Stimulated activated CD4-positive, alpha-beta T cell treated with anti-CD3 and anti-CD28 coated beads, TNF-alpha, amount 100 ng/mL, for 4 hours (primary cell): Measurements from ENCODE around the gene USP22.

Experiments used
- DNase-seq, 3 experiments: peaks; one replicate each; pipeline ENCODE4 v3.0.0-alpha.2; 2020; ENCODE audit warnings: low read depth in 3 of 3

The USP22 gene

GRCh38 chr17:21001111-21001812 is 41.5 kb downstream of the USP22 start:
- DNase-seq, result no peak

DNA sequence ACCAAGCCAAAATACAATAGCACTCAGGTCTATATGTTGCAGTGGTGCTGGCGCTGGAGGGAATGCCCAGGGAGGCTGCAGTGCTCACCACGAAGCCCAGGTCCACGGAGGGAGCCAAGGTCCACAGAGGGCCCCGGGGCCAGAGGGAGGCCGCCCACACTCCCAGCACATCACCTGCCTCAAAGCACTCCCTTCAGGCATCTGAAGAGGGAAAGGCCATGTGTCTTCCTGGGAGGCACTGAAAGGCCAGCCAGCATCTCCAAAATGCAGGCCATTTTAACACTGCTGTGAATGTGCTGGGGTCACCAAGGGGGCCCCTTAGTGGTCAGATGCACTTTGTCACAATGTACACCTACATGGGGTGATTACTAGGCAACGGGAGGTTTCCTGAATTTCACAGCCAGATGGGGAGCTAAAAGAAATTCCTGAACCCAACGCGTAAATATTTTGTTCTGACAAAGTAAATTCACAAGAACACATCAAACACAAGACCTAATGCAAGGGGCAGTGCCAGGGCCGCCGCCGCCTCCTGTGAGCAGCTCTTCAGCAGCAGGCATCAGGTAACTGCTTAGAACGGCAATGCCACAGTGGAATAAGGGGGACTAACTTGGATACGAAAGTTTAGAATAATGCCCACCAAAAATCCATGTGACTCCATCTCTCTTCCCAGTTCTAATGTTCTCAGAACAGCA is 42.8 kb downstream of the USP22 start:
- DNase-seq, result no peak

GRCh38 chr17:20999044-20999573 is 43.7 kb downstream of the USP22 start:
- no peak for DNase-seq

- no peak for DNase-seq
Measured at GRCh38 chr17:20998571-20999043, 44.2 kb downstream of the USP22 start.

DNA sequence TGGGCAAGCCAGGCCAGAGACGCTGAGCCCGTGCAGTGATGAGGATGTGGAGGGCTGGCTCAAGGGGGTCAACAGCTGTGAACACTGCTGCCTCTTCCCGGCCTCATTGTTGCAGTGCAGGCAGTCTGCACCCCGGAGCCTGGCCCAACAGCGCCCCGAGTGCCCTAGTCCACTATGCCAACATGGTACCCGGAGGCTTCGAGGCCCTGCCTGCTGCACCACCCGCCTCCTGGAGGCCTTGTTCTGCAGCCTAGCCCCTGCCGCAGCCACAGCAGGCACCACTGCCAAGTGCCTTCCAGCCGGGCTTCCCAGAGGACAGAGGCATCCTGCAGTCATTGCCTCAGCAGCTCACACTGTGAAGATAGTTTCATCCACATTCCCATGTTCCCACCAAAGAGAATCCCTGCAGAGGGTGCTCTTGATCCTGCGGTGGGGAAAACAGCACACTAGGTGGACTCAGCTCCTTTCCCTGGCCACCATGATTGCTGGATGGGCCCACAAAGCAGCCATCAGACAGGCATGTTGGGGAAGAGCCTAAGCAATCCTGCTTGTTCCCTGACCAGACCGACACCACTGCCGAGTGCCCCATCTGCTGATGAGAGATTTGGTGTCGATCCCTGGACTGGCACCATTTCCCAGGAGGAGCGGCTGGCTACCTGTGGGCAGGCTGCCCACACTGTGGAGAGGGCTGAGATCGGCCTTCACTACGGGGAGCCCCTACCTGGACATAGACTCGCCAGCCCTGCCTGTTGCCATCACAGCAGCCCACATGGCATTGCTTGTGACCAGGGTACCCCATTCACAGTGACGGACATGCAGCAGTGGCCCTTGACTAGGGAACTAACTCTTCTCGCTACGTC is 44.9 kb downstream of the USP22 start:
- DNase-seq, result no peak

- no peak for DNase-seq
Measured at GRCh38 chr17:20996724-20997615, 45.8 kb downstream of the USP22 start.

DNA sequence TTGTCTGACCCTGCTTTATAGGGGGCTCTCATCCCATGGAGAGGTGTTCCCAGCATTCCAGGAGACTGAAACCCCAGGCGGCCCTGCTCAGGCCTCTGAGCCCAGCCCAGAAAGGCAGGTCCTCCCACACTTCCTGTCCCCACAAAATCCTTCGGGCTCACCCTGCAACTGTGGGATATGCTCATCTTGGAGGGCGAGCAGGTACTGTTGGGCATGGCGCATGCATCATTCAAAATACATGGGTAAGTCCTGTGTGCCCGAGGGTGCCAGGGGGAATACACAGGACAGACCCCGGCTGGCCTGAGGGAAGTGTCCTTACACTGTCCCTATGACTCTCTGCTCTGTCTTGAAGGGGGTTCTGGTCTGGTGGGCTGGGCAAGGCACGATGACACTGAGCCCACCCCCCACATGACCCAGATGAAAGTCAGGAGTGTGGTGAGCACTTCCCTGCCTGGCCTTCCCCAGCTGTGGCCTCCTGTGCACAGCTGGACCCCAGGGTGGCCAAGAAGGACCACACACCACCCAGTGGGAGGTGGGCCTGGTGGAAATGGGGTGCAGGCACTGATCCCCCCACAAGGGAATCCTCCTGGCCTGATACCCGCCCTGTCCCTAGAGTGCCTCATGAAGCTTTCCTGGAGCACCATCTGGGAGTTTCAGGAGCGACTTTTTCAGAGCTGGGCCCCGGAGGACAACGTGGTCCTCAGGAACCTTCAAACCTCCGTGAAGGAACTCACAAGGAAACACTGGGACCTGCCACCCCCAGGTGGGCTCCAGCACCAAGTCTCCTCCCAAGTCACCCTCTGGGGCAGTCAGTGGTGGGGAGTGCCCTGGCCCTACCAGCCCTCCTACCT is 46.7 kb downstream of the USP22 start:
- DNase-seq, result no peak

DNA sequence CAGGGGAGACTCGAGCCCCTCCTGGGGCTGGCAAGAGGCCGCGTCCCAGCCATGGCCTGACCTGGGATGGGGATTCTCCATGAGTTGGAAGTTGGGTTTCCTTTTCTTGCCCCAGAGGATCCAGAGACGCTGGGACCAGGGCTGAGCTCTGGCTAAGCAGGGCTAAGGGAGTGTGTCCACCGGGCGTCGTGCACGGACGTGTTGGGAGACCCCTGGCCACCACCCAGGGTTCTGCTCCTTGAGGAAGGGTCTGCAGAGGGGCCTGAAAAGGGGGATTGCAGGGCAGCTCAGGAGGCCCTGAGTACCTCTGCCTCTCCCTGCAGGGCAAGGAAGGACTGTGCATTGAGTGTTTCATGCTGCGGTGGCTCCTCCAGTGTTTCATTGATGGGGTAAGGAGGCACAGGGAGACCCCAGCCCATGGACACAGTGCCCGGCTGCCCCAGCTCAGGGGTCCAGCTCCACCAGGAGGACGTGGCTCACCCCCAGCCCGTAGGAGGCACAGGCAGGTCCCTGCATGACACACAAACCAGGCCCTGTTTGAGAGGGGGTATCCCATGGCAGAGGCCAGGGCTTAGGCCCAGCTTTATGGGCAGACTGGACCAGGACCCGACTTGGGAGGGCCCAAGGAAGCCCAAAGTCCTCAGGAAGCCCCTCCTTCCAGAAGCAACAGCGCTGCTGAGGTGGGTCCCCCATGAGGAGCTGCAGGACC is 47.5 kb downstream of the USP22 start:
- no peak for DNase-seq

DNA sequence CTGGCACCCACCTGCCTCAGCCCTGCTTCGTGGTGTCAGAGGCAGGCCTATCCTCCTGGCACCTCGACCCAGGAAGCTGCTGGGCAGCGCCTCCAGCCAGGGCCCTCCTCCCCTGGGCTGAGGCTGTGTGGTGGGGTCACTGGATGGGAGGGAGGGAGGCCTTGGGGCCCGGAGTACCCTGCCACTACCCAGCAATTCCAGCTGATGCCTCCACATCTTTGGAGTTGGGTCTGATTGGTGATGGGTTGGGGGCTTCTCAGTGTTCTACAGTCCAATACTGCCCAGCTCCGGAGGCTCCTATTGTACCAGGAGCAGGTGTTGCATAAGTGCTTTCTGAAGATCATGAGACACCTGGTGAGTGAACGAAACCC is 48.0 kb downstream of the USP22 start:
- DNase-seq, result no peak

- DNase-seq, result no peak
Measured at GRCh38 chr17:20993863-20994778, 48.7 kb downstream of the USP22 start.

DNA sequence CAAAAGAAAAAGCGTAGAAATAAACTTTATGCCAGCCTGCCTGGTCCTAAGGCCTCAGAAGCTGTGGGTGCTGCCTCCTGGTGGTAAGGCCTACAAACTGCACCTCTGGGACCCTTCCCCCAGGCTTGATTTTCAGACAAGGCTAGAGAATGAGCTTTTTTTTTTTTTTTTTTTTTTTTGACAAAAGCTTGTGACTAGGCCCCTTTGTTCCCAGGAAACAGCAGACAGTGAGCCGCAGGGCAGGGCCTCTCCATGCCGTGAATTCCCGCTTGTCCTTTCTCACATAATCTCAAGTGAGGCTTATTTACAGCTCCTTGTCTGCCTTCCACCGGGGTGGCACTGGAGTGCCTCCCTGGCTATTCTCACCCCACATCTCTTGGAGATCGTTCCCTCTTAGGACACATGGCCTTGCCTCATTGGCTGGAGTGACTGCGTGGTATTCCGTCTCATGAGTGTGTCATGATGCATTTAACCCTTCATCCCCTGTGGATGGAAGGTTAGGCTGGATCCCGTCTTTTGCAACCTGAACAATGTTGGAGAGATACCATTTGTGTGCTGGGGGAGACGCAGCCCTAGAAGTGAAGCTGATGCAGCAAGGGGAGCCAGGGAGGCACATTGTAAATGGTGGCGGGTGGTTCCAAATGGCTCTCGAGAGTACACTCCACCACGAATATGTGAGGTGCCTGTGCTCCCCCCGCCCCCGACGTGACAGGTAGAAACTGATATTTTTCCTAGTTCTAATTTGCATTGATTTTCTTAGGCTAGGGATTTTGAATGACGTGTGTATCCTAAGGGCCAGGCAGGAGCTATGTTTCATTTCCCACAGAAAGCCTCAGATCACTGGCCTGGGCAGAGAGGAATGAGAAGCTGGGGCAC is 49.6 kb downstream of the USP22 start:
- DNase-seq, result peak; percentile 22 to 36 (median 35)

DNA sequence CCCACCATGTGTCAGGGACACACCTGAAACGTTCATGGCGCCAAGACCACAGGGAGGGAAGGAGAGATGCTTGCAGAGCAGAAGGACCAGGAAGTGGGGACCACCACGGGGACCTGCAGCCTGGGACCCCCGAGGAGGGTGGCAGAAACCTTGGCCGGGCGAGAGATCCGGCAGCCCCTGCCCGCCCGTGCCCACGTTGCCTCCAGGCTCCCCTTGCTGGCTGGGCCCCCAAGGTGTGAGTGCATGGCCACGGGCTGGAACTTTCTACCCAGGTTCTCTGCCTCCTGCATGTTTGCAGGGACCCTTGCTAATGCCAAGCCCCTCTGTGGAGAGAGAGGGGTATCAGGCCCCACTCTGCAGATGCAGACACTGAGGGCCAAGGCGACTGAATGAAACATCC is 50.4 kb downstream of the USP22 start:
- DNase-seq, result no peak

DNA sequence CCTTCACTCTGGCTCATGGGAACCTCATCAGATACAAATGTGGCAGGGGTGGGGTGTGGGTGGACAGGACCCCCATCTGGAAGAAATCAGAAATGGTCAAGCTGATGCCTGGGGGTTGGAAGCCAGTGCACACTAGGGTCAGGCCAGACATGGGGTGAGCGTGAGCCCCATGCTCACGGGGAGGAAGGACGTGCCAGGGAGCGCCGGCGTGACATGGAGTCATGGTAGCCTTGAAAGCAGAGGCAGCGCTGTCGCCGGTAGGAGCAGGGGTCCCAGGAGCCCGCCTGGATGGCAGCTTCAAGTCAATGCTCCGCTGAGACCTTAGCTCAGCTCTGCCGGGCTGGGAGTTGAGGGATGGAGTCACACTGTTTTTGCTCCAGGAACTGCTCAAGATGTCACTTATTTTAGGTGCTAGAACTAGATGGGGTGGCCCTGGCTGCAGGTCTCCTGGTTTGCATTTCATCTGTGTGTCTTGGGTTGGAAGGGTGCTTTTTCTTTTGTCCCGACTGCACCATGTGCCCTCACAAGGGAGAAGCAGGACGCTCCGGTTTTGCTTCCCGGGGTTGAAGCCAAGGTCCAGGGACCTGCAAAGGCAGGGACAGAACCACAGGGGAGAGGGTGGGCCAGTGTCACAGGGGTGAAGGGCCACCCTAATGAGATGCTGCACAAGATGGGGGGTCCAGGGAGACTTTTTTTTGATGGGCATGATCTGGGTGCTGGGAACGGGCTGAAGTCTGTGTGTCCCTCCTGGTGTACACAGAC is 51.4 kb downstream of the USP22 start:
- DNase-seq, result no peak

DNA sequence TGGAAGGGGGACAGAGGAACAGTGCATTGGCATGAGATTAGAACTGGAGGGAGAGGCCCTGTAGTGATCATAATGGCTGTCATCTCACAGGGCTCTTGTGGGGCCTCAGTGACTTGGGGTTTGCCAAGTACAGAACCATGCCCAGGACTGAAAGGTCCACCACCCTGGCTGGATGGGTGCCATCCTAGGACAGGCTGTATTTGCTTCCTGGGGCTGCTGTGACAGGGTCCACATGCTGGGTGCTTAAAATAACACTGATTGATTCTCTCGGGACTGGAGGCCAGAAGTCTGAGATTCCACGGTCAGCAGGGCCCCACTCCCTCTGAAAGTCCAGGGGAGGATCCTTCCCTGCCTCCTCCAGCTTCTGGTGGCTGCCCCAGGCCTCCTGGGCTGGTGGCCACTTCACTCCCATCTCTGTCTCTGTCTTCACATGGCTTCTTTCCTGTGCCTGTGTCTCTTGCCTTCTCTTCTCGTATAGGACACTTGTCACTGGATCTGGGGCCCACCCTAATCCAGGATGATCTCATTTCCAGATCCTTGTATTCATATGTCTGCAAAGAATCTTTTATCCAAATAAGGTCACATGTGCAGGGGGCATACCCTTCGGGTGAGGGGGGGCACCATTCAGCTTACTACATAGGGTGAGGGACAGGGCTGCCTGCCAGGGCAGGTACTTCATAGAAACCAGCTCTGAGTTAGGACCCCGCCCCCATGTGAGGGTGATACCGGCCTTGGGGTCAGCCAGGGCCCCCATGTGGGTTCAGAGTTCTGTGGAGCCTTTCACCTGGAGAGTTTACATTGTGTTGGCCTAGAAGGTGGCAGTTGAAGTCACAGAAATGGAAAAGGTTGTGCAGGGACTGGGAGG is 52.6 kb downstream of the USP22 start:
- no peak for DNase-seq

DNA sequence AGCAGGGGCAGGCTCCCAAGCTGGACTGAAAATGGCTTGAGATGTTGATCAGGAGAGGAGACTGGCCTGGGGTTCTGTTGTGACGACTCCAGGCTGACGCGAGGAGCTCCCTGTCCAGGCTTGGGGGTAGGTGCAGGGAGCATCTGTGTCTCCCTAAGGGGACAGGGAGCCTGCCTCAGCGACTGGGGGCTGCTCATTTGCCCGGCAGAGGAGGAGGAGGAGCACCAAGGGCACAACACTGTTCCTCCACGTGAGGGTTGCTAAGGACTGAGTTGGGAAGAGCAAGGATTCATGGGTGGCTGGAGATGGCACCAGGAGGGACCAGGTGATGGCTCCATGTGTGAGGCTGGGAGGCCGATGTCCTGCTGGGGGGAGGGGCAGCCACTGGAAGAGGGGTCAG is 53.3 kb downstream of the USP22 start:
- DNase-seq, result no peak

GRCh38 chr17:20988896-20989295 is 53.9 kb downstream of the USP22 start:
- no peak for DNase-seq
